HEK293 (cell line): Measurements from ENCODE around the gene SGPL1.

Experiments
- CTCF ChIA-PET: fragments of 350-600 bp; formaldehyde crosslinking; extraction: SDS; loops from one replicate; lab custom pipeline; 2021; ENCODE audit warnings: antibody characterized with exemption; lab: Yijun Ruan, JAX
- POLR2A ChIA-PET: fragments of 300-600 bp; formaldehyde crosslinking; extraction: SDS; loops from one replicate; lab custom pipeline; 2020; ENCODE audit warnings: antibody characterized with exemption, inconsistent platforms; lab: Yijun Ruan, JAX
- H3K27ac ChIP-seq: fragments of 200-500 bp; sonication (Bioruptor generic); 2 replicates; pipeline ENCODE4 v1.5.1; 2014; ENCODE audit warnings: low read depth, low read length, control low read depth, inconsistent platforms; ENCODE audit errors: extremely low read depth
- H3K36me3 ChIP-seq, 2 experiments: fragments of 200-500 bp in 1 of 2; sonication (Bioruptor generic) in 1 of 2; 1 replicate in 1 of 2; 2 replicates in 1 of 2; pipeline ENCODE4 v1.5.1; 2014 to 2017; ENCODE audit warnings: inconsistent platforms in 2 of 2, low read length in 2 of 2; ENCODE audit not compliant: control insufficient read depth in 2 of 2, insufficient read depth in 1 of 2
- H3K4me1 ChIP-seq: fragments of 200-500 bp; sonication (Bioruptor generic); 2 replicates; pipeline ENCODE4 v1.5.1; 2014; ENCODE audit warnings: mild to moderate bottlenecking, low read length, inconsistent platforms; ENCODE audit not compliant: control insufficient read depth, insufficient read depth
- H3K4me3 ChIP-seq: 2 replicates; pipeline ENCODE4 v1.5.1; 2011; ENCODE audit warnings: low read depth, mild to moderate bottlenecking, control low read depth, low read length, moderate library complexity
- H3K9me3 ChIP-seq: fragments of 200-500 bp; sonication (Bioruptor generic); 2 replicates; pipeline ENCODE4 v1.5.1; 2014; ENCODE audit warnings: low read depth, low read length, inconsistent platforms; ENCODE audit not compliant: control insufficient read depth, insufficient read depth
- HOXA7 ChIP-seq: sonication (generic); formaldehyde crosslinking; IDR thresholded peaks from 2 replicates; pipeline ENCODE4 v1.8.1; 2022; ENCODE audit warnings: missing genetic modification reagents, borderline replicate concordance
- OVOL3 ChIP-seq: fragments of 450-650 bp; formaldehyde crosslinking; IDR thresholded peaks from 2 replicates; pipeline ENCODE4 v1.5.1; 2016; ENCODE audit warnings: missing biosample characterization, missing genetic modification characterization
- PRDM1 ChIP-seq: fragments of 450-650 bp; formaldehyde crosslinking; IDR thresholded peaks from 2 replicates; pipeline ENCODE4; 2016; ENCODE audit warnings: missing biosample characterization, missing genetic modification characterization
- SP7 ChIP-seq: fragments of 450-650 bp; formaldehyde crosslinking; IDR thresholded peaks from 2 replicates; pipeline ENCODE4 v1.5.1; 2016; ENCODE audit warnings: missing biosample characterization, missing genetic modification characterization
- TRIM28 ChIP-seq: IDR thresholded peaks from 2 replicates; pipeline ENCODE4 v1.6.1; 2011; ENCODE audit warnings: low read length, control low read depth, borderline replicate concordance
- TSHZ1 ChIP-seq: fragments of 450-650 bp; formaldehyde crosslinking; IDR thresholded peaks from 2 replicates; pipeline ENCODE4 v1.5.1; 2016; ENCODE audit warnings: missing biosample characterization, missing genetic modification characterization, borderline replicate concordance
- ZNF169 ChIP-seq: fragments of 450-650 bp; formaldehyde crosslinking; IDR thresholded peaks from 2 replicates; pipeline ENCODE4 v1.5.1; 2016; ENCODE audit warnings: missing biosample characterization, missing genetic modification characterization
- ZNF18 ChIP-seq: fragments of 450-650 bp; formaldehyde crosslinking; IDR thresholded peaks from 2 replicates; pipeline ENCODE4 v1.5.1; 2016; ENCODE audit warnings: missing biosample characterization, missing genetic modification characterization
- ZNF2 ChIP-seq: fragments of 450-650 bp; formaldehyde crosslinking; IDR thresholded peaks from 2 replicates; pipeline ENCODE4 v1.5.1; 2016; ENCODE audit warnings: missing biosample characterization, missing genetic modification characterization
- ZNF350 ChIP-seq: fragments of 450-650 bp; formaldehyde crosslinking; IDR thresholded peaks from 2 replicates; pipeline ENCODE4 v1.5.0; 2017; ENCODE audit warnings: missing biosample characterization, mild to moderate bottlenecking, missing genetic modification characterization
- ZNF394 ChIP-seq: fragments of 450-650 bp; formaldehyde crosslinking; IDR thresholded peaks from 2 replicates; pipeline ENCODE4 v1.5.1; 2016; ENCODE audit warnings: missing biosample characterization, missing genetic modification characterization, mild to moderate bottlenecking, moderate library complexity, borderline replicate concordance
- ZNF521 ChIP-seq: fragments of 450-650 bp; formaldehyde crosslinking; IDR thresholded peaks from 2 replicates; pipeline ENCODE4 v1.5.1; 2017; ENCODE audit warnings: missing biosample characterization, mild to moderate bottlenecking, missing genetic modification characterization
- ZNF529 ChIP-seq: fragments of 450-650 bp; formaldehyde crosslinking; IDR thresholded peaks from 2 replicates; pipeline ENCODE4 v1.5.1; 2017; ENCODE audit warnings: missing genetic modification characterization, missing biosample characterization; ENCODE audit not compliant: insufficient replicate concordance
- ZNF560 ChIP-seq: fragments of 450-650 bp; formaldehyde crosslinking; IDR thresholded peaks from 2 replicates; pipeline ENCODE4 v1.5.1; 2017; ENCODE audit warnings: missing biosample characterization, missing genetic modification characterization, borderline replicate concordance
- ZNF571 ChIP-seq: fragments of 450-650 bp; formaldehyde crosslinking; IDR thresholded peaks from 2 replicates; pipeline ENCODE4 v1.5.0; 2017; ENCODE audit warnings: missing biosample characterization, missing genetic modification characterization
- ZNF624 ChIP-seq: fragments of 450-650 bp; formaldehyde crosslinking; IDR thresholded peaks from 2 replicates; pipeline ENCODE4 v1.5.1; 2017; ENCODE audit warnings: missing biosample characterization, missing genetic modification characterization
- ZNF626 ChIP-seq: fragments of 450-650 bp; sonication (Bioruptor Pico); formaldehyde crosslinking; IDR thresholded peaks from 2 replicates; pipeline ENCODE4 v1.5.1; 2018; ENCODE audit warnings: missing biosample characterization, missing genetic modification characterization, inconsistent platforms
- ZNF629 ChIP-seq: fragments of 450-650 bp; formaldehyde crosslinking; IDR thresholded peaks from 2 replicates; pipeline ENCODE4 v1.5.1; 2017; ENCODE audit warnings: missing biosample characterization, missing genetic modification characterization
- ZNF639 ChIP-seq: fragments of 450-650 bp; formaldehyde crosslinking; IDR thresholded peaks from 2 replicates; pipeline ENCODE4 v1.5.1; 2016; ENCODE audit warnings: missing biosample characterization, missing genetic modification characterization
- ZNF76 ChIP-seq: fragments of 450-650 bp; formaldehyde crosslinking; IDR thresholded peaks from 2 replicates; pipeline ENCODE4; 2016; ENCODE audit warnings: low read depth, missing biosample characterization, missing genetic modification characterization, borderline replicate concordance
- ZNF843 ChIP-seq: fragments of 450-650 bp; formaldehyde crosslinking; IDR thresholded peaks from 2 replicates; pipeline ENCODE4 v1.5.1; 2016; ENCODE audit warnings: missing biosample characterization, missing genetic modification characterization
- ZSCAN30 ChIP-seq: fragments of 450-650 bp; IDR thresholded peaks from 2 replicates; pipeline ENCODE4 v1.5.1; 2018; ENCODE audit warnings: missing biosample characterization, mild to moderate bottlenecking, missing genetic modification characterization, moderate library complexity
- TF ChIP-seq, protein P1 (sequence below): fragments of 450-650 bp; formaldehyde crosslinking; IDR thresholded peaks from 2 replicates; pipeline ENCODE4 v1.5.1; 2016; ENCODE audit warnings: missing biosample characterization, missing genetic modification characterization

The SGPL1 gene

GRCh38 chr10:70786799-70787415, 28.8 kb upstream of the SGPL1 start:
- H3K4me1 ChIP-seq: no peaks in the 10 kb centered on the region
- ChIA-PET POLR2A (no interaction called here), CTCF (no interaction called here)
- TF ChIP-seq ZNF624 (tag by site-specific recombination): no peak
- no peak for TF ChIP-seq HOXA7 (CRISPR knock-in tag)
- 0 out of 2 replicates have a peak, but pooled peaks have one; percentile 17 for TF ChIP-seq PRDM1 (tag by site-specific recombination)
- no peak overlapping the region for H3K27ac ChIP-seq
- H3K4me3 ChIP-seq: no peak overlapping the region
- H3K9me3 ChIP-seq: no peaks in the 10 kb centered on the region
- no peaks in the 10 kb centered on the region for H3K36me3 ChIP-seq

GRCh38 chr10:70791386-70792039, 24.2 kb upstream of the SGPL1 start:
- Histone ChIP-seq H3K4me1 (no peaks in the 10 kb centered on the region), H3K27ac (no peak overlapping the region), H3K9me3 (no peaks in the 10 kb centered on the region), H3K4me3 (no peak overlapping the region), H3K36me3 (no peaks in the 10 kb centered on the region)
- ChIA-PET CTCF (no interaction called here), POLR2A (no interaction called here)
- TF ChIP-seq ZNF394 (tag by site-specific recombination) (no peak), ZNF350 (tag by site-specific recombination) (no peak), TRIM28 (no peak), TSHZ1 (tag by site-specific recombination) (no peak), ZSCAN30 (no peak), ZNF529 (tag by site-specific recombination) (no peak), ZNF76 (no peak), ZNF571 (no peak), ZNF629 (tag by site-specific recombination) (no peak), SP7 (no peak)

DNA sequence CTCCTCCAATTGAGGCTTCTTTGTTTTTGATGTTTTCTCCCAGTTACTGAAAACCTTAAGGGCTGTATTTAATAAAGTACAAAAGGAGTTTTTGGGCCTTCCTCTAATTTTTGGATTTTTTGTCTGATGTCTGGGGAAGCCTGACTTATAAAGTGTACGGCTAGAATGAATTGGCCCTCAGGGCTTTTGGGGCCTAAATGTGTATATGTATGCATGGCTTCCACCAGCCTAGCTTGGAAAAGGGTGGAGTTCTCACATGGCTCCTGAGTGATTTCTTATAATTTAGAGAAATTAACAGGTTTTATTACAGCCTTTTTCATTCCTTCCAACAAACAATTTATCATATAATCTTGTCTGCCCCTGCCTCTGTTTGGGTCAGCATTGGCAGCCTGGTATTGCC, 20.1 kb upstream of the SGPL1 start:
- Histone ChIP-seq H3K4me1 (no peaks in the 10 kb centered on the region), H3K4me3 (no peak overlapping the region), H3K27ac (no peak overlapping the region), H3K36me3 (no peaks in the 10 kb centered on the region), H3K9me3 (no peaks in the 10 kb centered on the region)
- ChIA-PET CTCF (no interaction called here), POLR2A (no interaction called here)
- TF ChIP-seq OVOL3 (tag by site-specific recombination): no peak
- TF ChIP-seq ZNF18 (tag by site-specific recombination): no peak
- TF ChIP-seq ZNF560 (tag by site-specific recombination): no peak
- TF ChIP-seq ZNF626: no peak
- TF ChIP-seq ZNF521 (tag by site-specific recombination): no peak
- no peak for TF ChIP-seq ZNF2 (tag by site-specific recombination)
- TF ChIP-seq, protein P1, sequence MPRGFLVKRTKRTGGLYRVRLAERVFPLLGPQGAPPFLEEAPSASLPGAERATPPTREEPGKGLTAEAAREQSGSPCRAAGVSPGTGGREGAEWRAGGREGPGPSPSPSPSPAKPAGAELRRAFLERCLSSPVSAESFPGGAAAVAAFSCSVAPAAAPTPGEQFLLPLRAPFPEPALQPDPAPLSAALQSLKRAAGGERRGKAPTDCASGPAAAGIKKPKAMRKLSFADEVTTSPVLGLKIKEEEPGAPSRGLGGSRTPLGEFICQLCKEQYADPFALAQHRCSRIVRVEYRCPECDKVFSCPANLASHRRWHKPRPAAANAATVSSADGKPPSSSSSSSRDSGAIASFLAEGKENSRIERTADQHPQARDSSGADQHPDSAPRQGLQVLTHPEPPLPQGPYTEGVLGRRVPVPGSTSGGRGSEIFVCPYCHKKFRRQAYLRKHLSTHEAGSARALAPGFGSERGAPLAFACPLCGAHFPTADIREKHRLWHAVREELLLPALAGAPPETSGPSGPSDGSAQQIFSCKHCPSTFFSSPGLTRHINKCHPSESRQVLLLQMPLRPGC (tag by site-specific recombination): no peak
- TF ChIP-seq ZNF639 (tag by site-specific recombination): no peak
- TF ChIP-seq ZNF169 (tag by site-specific recombination): no peak
- TF ChIP-seq ZNF843 (tag by site-specific recombination): no peak
